Kidney (tissue), 14 donors: ENCODE results near the gene GNA15. TPM values are rescaled to one million over a fixed set of nuclear protein-coding genes. Genes with fewer than 3 reads are reported as not detected.

Source experiments
- DNase-seq, 5 donors: peaks; one replicate each; pipeline ENCODE4 v3.0.0-alpha.2; 2013 to 2020
- FAIRE-seq: peaks from 2 replicates; lab custom pipeline; 2012; peaks lifted over from hg19 to GRCh38; lab: Jason Lieb, UNC
- H3K27ac ChIP-seq, 2 donors: one replicate each; pipeline ENCODE4 v1.7.0; 2013; ENCODE audit warnings: low read depth in 2 of 2, low read length in 2 of 2, inconsistent platforms in 1 of 2
- H3K27me3 ChIP-seq: one replicate; pipeline ENCODE4 v1.7.1; 2013; ENCODE audit warnings: low read length, inconsistent platforms; ENCODE audit not compliant: control insufficient read depth, insufficient read depth
- H3K36me3 ChIP-seq, 3 donors: one replicate each; pipeline versions ENCODE4 v1.7.0 to v1.7.1; 2013; ENCODE audit warnings: low read length in 3 of 3, control low read depth in 1 of 3, inconsistent platforms in 1 of 3; ENCODE audit not compliant: insufficient read depth in 3 of 3, control insufficient read depth in 2 of 3
- H3K4me1 ChIP-seq, 3 donors: one replicate each; pipeline versions ENCODE4 v1.7.0 to v1.7.1; 2013; ENCODE audit warnings: low read length in 3 of 3, inconsistent platforms in 1 of 3, low read depth in 1 of 3; ENCODE audit not compliant: control insufficient read depth in 2 of 3, insufficient read depth in 2 of 3
- H3K4me3 ChIP-seq, 3 donors: one replicate each; pipeline versions ENCODE4 v1.7.0 to v1.8.1; 2013; ENCODE audit warnings: low read length in 3 of 3, control low read depth in 1 of 3, inconsistent platforms in 1 of 3
- H3K9ac ChIP-seq, 3 donors: one replicate each; pipeline versions ENCODE4 v1.7.0 to v1.7.1; 2013; ENCODE audit warnings: low read length in 3 of 3, control low read depth in 1 of 3, inconsistent platforms in 1 of 3
- H3K9me3 ChIP-seq, 3 donors: one replicate each; pipeline versions ENCODE4 v1.7.0 to v1.7.1; 2013; ENCODE audit warnings: low read length in 3 of 3, control low read depth in 1 of 3, inconsistent platforms in 1 of 3; ENCODE audit not compliant: control insufficient read depth in 2 of 3, insufficient read depth in 1 of 3
- intact Hi-C: fragments of 100-400 bp; cut with DNase I; formaldehyde crosslinking; loops from one replicate; pipeline ENCODE4 v1.11.1; 2022
- polyA plus RNA-seq: library from polyadenylated mRNA; stranded (reverse); fragments of 350-450 nt; fragmentation: Illumina TruSeq; extraction: RNeasy Lipid Tissue Mini Kit (QIAGEN cat#74804); gene quantifications from one replicate; pipeline ENCODE4 v1.2.3, GENCODE V29; 2014; ENCODE audit warnings: low read depth, low replicate concordance; ENCODE audit not compliant: insufficient read depth
- total RNA-seq: library from RNA; stranded (reverse); fragmentation: NEBNext Ultra II Directional; extraction: Animal tissue kit (Norgen Biotek cat#: 25700); gene quantifications from one replicate; pipeline ENCODE4 v1.2.1, GENCODE V29; 2021
- TF ChIP-seq, protein P1 (sequence below): IDR thresholded peaks from 3 replicates; pipeline ENCODE4 v1.5.1; 2012; ENCODE audit warnings: mild to moderate bottlenecking, moderate library complexity, borderline replicate concordance; ENCODE audit not compliant: insufficient read depth; ENCODE audit errors: extremely low read depth
- donor health status: control.
- donor health status: control.
- donor health status: control.
- donor health status: control.
- donor health status: control.
- donor health status: DM: yes; HTN: yes; CAD: no.
- donor health status: Normal renal cell carcinoma (clear cell type).

Gene GNA15
- total and polyA plus RNA-seq, 2 donors from 2014 or later, result 1.7 to 8.7 TPM

DNA sequence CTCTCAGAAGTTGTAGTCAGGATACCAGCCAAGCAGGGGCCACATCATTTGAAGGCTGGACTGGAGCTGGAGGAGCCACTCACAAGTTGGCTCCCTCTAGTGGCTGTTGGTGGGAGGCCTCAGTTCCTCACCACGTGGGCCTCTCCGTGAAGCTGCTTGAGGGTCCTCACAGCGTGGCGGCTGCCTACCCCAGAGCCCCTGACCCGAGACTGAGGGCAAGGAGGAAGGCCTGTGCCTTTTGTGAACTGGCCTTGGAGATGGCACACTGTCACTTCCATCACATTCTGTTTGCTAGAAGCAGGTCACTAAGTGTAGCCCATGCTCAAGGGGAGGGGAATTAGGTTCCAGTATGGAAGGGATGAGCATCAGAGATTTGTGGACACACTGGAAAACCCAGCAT is 27.1 kb upstream of the GNA15 start:
- H3K27me3 ChIP-seq, result no peaks in the 10 kb centered on the region
- H3K9me3 ChIP-seq, result no peaks in the 10 kb centered on the region
- intact Hi-C loops, result loop anchor here (10.0 kb wide), 1 partner anchor 144 kb away; no protein-coding TSS in a partner anchor
- peak in 4 of 5 donors; percentile 41 to 81 (median 54) for DNase-seq
- H3K27ac ChIP-seq, result no peak overlapping the region
- FAIRE-seq, result no peak
- H3K4me3 ChIP-seq, result no peak overlapping the region
- peaks cover 0 to 27% (median 13%) of the 10 kb centered on the region in 3 donors for H3K4me1 ChIP-seq
- H3K36me3 ChIP-seq, result peaks cover 0 to 3% (median 0%) of the 10 kb centered on the region in 3 donors
- TF ChIP-seq, protein P1, sequence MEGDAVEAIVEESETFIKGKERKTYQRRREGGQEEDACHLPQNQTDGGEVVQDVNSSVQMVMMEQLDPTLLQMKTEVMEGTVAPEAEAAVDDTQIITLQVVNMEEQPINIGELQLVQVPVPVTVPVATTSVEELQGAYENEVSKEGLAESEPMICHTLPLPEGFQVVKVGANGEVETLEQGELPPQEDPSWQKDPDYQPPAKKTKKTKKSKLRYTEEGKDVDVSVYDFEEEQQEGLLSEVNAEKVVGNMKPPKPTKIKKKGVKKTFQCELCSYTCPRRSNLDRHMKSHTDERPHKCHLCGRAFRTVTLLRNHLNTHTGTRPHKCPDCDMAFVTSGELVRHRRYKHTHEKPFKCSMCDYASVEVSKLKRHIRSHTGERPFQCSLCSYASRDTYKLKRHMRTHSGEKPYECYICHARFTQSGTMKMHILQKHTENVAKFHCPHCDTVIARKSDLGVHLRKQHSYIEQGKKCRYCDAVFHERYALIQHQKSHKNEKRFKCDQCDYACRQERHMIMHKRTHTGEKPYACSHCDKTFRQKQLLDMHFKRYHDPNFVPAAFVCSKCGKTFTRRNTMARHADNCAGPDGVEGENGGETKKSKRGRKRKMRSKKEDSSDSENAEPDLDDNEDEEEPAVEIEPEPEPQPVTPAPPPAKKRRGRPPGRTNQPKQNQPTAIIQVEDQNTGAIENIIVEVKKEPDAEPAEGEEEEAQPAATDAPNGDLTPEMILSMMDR, result peak; percentile 79
- no peak overlapping the region for H3K9ac ChIP-seq

DNA sequence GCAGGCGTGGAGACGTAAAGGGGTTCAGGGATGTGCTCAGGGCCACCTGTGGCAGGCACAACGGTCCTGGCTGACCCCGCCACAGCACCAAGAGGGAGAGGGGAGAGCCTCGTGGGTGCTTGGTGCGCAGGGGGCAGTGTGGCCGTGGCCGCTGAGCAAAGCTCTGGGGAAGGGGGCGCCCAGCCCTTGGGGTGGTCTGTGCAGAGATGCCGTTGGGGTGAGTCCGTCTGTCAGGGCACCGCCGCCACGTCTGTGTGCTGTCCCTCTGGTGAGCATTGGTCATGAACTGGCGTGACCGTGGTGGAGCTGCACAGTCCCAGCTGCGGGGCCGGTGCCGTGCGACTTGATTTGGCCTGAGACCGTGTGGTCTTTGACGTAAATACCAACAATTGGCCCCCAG is 26.3 kb upstream of the GNA15 start:
- Histone ChIP-seq H3K27ac (no peak overlapping the region), H3K4me3 (no peak overlapping the region), H3K9me3 (no peaks in the 10 kb centered on the region), H3K4me1 (peaks cover 0 to 23% (median 13%) of the 10 kb centered on the region in 3 donors), H3K27me3 (no peaks in the 10 kb centered on the region), H3K36me3 (peaks cover 0 to 3% (median 0%) of the 10 kb centered on the region in 3 donors), H3K9ac (no peak overlapping the region)
- FAIRE-seq (no peak), DNase-seq (peak in 1 of 5 donors; percentile 73)
- TF ChIP-seq, protein P1, result no peak
- intact Hi-C loops, result loop anchor here (10.0 kb wide), 1 partner anchor 145 kb away; no protein-coding TSS in a partner anchor

DNA sequence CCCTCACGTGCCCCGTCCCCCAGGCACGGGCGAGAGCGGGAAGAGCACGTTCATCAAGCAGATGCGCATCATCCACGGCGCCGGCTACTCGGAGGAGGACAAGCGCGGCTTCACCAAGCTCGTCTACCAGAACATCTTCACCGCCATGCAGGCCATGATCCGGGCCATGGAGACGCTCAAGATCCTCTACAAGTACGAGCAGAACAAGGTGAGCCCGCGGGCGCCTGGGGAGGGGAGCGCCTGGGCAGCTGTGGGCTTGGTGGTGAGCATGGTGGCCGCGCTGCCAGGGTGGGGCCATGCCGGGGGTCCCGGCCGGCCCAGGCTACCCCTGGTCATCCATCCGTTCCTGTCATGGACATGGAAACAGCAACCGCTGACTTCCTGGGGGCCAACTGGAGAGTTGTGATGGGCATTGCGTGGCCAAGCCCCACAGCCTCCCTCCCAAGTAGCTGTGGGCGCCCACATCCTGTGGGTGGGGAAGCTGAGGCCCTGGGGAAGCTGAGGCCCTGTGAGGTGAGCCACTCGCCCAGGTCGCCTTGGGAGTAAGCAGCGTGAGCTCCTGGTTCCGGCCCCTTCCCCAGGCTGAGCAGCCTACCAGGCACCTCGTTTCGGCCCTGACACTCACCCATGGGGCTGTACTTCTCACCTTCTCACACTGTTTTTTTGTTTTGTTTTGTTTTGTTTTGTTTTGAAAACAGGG is 25.6 kb upstream of the GNA15 start:
- FAIRE-seq (no peak), DNase-seq (peak in 2 of 5 donors; percentile 19 to 71)
- no peaks in the 10 kb centered on the region for H3K9me3 ChIP-seq
- no peaks in the 10 kb centered on the region for H3K27me3 ChIP-seq
- peaks cover 0 to 3% (median 0%) of the 10 kb centered on the region in 3 donors for H3K36me3 ChIP-seq
- H3K9ac ChIP-seq, result no peak overlapping the region
- H3K4me3 ChIP-seq, result no peak overlapping the region
- TF ChIP-seq, protein P1, result no peak
- no peak overlapping the region for H3K27ac ChIP-seq
- H3K4me1 ChIP-seq, result peaks cover 0 to 22% (median 13%) of the 10 kb centered on the region in 3 donors
- intact Hi-C loops, result no loop called here
